ENCODE data around the gene PRDX3.

GRCh38 chr10:119190353-119190752 is 11.7 kb upstream of the PRDX3 start:
- no peak for TF ChIP-seq CTCF (IDR thresholded peaks at IDR 0.05)
- no peak for TF ChIP-seq PRDM15 (CRISPR knock-in tag; IDR thresholded peaks at IDR 0.05)
- no peak for TF ChIP-seq OVOL2 (CRISPR knock-in tag; IDR thresholded peaks at IDR 0.05; ENCODE audit: borderline replicate concordance)
- TF ChIP-seq E2F5 (CRISPR knock-in tag; IDR thresholded peaks at IDR 0.05) = no peak
- no peak for TF ChIP-seq CREM (CRISPR knock-in tag; IDR thresholded peaks at IDR 0.05)
- TF ChIP-seq ZNF317 (CRISPR knock-in tag; IDR thresholded peaks at IDR 0.05; ENCODE audit: borderline replicate concordance, low read depth) = no peak
- TF ChIP-seq NR2C2 (CRISPR knock-in tag; IDR thresholded peaks at IDR 0.05) = no peak
- no peak for TF ChIP-seq CBFB (CRISPR knock-in tag; IDR thresholded peaks at IDR 0.05; ENCODE audit: low read depth)
- no peak for TF ChIP-seq STAT6 (CRISPR knock-in tag; conservative IDR thresholded peaks at IDR 0.05; ENCODE audit: low read depth)
